GM23338 (cell line): ENCODE data around the gene OR6C2. TPM values are rescaled to one million over a fixed set of nuclear protein-coding genes. Genes with fewer than 3 reads are reported as not detected.
"Not testable (repeated sequence)": the region's sequence is repeated elsewhere in the genome, so short reads cannot be mapped to it uniquely, and the experiment has no call there.

ENCODE experiments used
- ATAC-seq: fragments of 200-7000 bp; cut with Tn5 transposase; 3 replicates; pipeline ENCODE4 v1.9.1; 2020
- DNase-seq: peaks from one replicate; pipeline ENCODE4 v3.0.0-alpha.2; 2015; ENCODE audit warnings: low spot score
- H2AFZ ChIP-seq: fragments of 200-600 bp; sonication (generic); 2 replicates; pipeline ENCODE4 v1.8.0; 2016; ENCODE audit warnings: antibody characterized with exemption, mild to moderate bottlenecking, moderate library complexity
- H3F3A ChIP-seq: fragments of 200-600 bp; sonication (generic); replicated peaks from 2 replicates; pipeline ENCODE4 v1.8.0; 2017; ENCODE audit warnings: antibody characterized with exemption, mixed run types, low read depth
- H3K27ac ChIP-seq: fragments of 200-600 bp; sonication (generic); 2 replicates; pipeline ENCODE4 v1.6.1; 2016; ENCODE audit warnings: low read depth
- H3K27me3 ChIP-seq: fragments of 200-600 bp; sonication (generic); 2 replicates; pipeline ENCODE4 v1.8.0; 2016; ENCODE audit warnings: mild to moderate bottlenecking, mixed run types, moderate library complexity; ENCODE audit not compliant: insufficient read depth
- H3K36me3 ChIP-seq: fragments of 200-600 bp; sonication (generic); 2 replicates; pipeline ENCODE4 v1.8.0; 2016; ENCODE audit warnings: mild to moderate bottlenecking; ENCODE audit not compliant: insufficient read depth
- H3K4me1 ChIP-seq: fragments of 200-600 bp; sonication (generic); 2 replicates; pipeline ENCODE4 v1.8.0; 2016; ENCODE audit warnings: mild to moderate bottlenecking, moderate library complexity; ENCODE audit not compliant: insufficient read depth
- H3K4me2 ChIP-seq: fragments of 200-600 bp; sonication (generic); 2 replicates; pipeline ENCODE4 v1.7.1; 2017; ENCODE audit warnings: mixed run types
- H3K4me3 ChIP-seq: fragments of 200-600 bp; sonication (generic); 2 replicates; pipeline ENCODE4 v1.6.1; 2016; ENCODE audit warnings: mixed run types
- H3K79me2 ChIP-seq: fragments of 200-600 bp; sonication (generic); replicated peaks from 2 replicates; pipeline ENCODE4 v1.8.0; 2017; ENCODE audit warnings: mild to moderate bottlenecking; ENCODE audit not compliant: insufficient read depth
- H3K9me2 ChIP-seq: fragments of 200-600 bp; sonication (generic); 2 replicates; pipeline ENCODE4 v1.8.0; 2017; ENCODE audit not compliant: insufficient read depth
- H4K20me1 ChIP-seq: fragments of 200-600 bp; sonication (generic); replicated peaks from 2 replicates; pipeline ENCODE4 v1.8.0; 2017; ENCODE audit warnings: mild to moderate bottlenecking; ENCODE audit not compliant: insufficient read depth
- H3K27ac Mint-ChIP-seq: 2 replicates; pipeline ENCODE4 v1.8.0; 2020; ENCODE audit warnings: inconsistent platforms, mild to moderate bottlenecking, moderate library complexity, mixed read lengths
- H3K27me3 Mint-ChIP-seq: 3 replicates; pipeline ENCODE4 v1.8.0; 2022; ENCODE audit warnings: low read depth, mild to moderate bottlenecking, moderate library complexity, mixed read lengths, inconsistent platforms; ENCODE audit not compliant: insufficient read depth, poor library complexity
- H3K36me3 Mint-ChIP-seq: 3 replicates; pipeline ENCODE4 v1.8.0; 2021; ENCODE audit warnings: low read depth, mild to moderate bottlenecking, inconsistent platforms, moderate library complexity, mixed read lengths
- H3K4me1 Mint-ChIP-seq: 3 replicates; pipeline ENCODE4 v1.8.0; 2020; ENCODE audit warnings: mild to moderate bottlenecking, inconsistent platforms, mixed read lengths
- H3K4me3 Mint-ChIP-seq: 3 replicates; pipeline ENCODE4 v1.8.0; 2021; ENCODE audit warnings: moderate library complexity, mild to moderate bottlenecking, inconsistent platforms, mixed read lengths
- H3K9me3 Mint-ChIP-seq: 3 replicates; pipeline ENCODE4 v1.8.0; 2020; ENCODE audit warnings: moderate library complexity, mild to moderate bottlenecking, inconsistent platforms, mixed read lengths
- CREB1 ChIP-seq: fragments of 250-450 bp; sonication (Bioruptor Pico); IDR thresholded peaks from 2 replicates; pipeline ENCODE4 v1.5.0; 2020; ENCODE audit warnings: low read depth, mild to moderate bottlenecking, moderate library complexity
- EZH2 ChIP-seq: fragments of 200-600 bp; sonication (generic); IDR thresholded peaks from one replicate; pipeline ENCODE4 v1.8.0; 2017; ENCODE audit warnings: antibody characterized with exemption, mild to moderate bottlenecking, low read depth; ENCODE audit not compliant: unreplicated experiment
- JUNB ChIP-seq: IDR thresholded peaks from one replicate; pipeline ENCODE4 v1.6.1; 2016; ENCODE audit warnings: antibody characterized with exemption; ENCODE audit not compliant: unreplicated experiment
- NANOG ChIP-seq: IDR thresholded peaks from 2 replicates; pipeline ENCODE4 v1.6.1; 2016; ENCODE audit warnings: antibody characterized with exemption, borderline replicate concordance
- POLR2AphosphoS5 ChIP-seq: IDR thresholded peaks from 2 replicates; pipeline ENCODE4 v1.6.1; 2016; ENCODE audit warnings: antibody characterized with exemption, low read depth
- ZNF114 ChIP-seq: fragments of 250-450 bp; sonication (Bioruptor Pico); IDR thresholded peaks from 2 replicates; pipeline ENCODE4 v1.5.0; 2020; ENCODE audit warnings: mild to moderate bottlenecking, moderate library complexity
- polyA plus RNA-seq: library from polyadenylated mRNA; unstranded; fragments of >200 nt; fragmentation: Nextera tagmentation; extraction: Ambion mirVana; gene quantifications from 2 replicates; pipeline ENCODE4 v1.2.1, GENCODE V29; 2016
- total RNA-seq: library from RNA; depleted of rRNA; stranded (reverse); fragments of >200 nt; shearing (Covaris generic); gene quantifications from 2 replicates; pipeline ENCODE4 v1.2.3, GENCODE V29; 2014
- TF ChIP-seq, protein P1 (sequence below): IDR thresholded peaks from 2 replicates; pipeline ENCODE4 v1.6.1; 2016; ENCODE audit warnings: antibody characterized with exemption
- TF ChIP-seq, protein P2 (sequence below): fragments of 250-450 bp; sonication (Bioruptor Pico); IDR thresholded peaks from 2 replicates; pipeline ENCODE4 v1.5.0; 2020; ENCODE audit warnings: mild to moderate bottlenecking, moderate library complexity
- TF ChIP-seq, protein P3 (sequence below): IDR thresholded peaks from one replicate; pipeline ENCODE4 v1.6.1; 2018; ENCODE audit warnings: antibody characterized with exemption; ENCODE audit not compliant: unreplicated experiment

Gene OR6C2
- total and polyA plus RNA-seq, 2 experiments from 2014 or later = not detected

DNA sequence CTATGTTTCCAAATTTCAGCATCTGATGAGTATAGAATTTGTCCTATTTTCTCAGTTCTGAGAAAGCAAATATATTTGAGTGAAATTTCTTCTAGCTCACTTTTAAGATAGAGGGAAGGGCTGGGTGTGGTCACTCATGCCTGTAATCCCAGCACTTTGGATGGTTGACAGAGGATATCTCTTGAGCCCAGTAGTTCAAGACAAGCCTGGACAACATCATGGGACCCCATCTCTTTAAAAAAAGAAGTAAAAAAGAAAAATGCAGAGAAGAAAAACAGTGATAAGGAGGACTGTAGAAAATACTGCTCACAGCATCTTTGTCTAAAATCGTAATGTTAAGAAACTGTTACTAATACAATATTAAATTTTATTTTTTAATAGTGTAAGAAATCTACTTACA, 28.4 kb downstream of the OR6C2 start:
- Histone ChIP-seq H3K9me2 (no peaks in the 10 kb centered on the region), H4K20me1 (no peaks in the 10 kb centered on the region), H3K4me2 (no peak overlapping the region), H3K27me3 (no peaks in the 10 kb centered on the region), H3K36me3 (no peaks in the 10 kb centered on the region), H3K4me1 (peaks cover 7% of the 10 kb centered on the region; the same call in 1 of the 2 replicates), H3K27ac (no peak overlapping the region), H3K4me3 (no peak overlapping the region), H3F3A (no peaks in the 10 kb centered on the region), H3K79me2 (no peaks in the 10 kb centered on the region), H2AFZ (no peak overlapping the region)
- Mint-ChIP-seq H3K36me3 (no peaks in the 10 kb centered on the region), H3K4me1 (peaks cover 13% of the 10 kb centered on the region; the same call in 2 of the 3 replicates), H3K9me3 (no peaks in the 10 kb centered on the region), H3K27me3 (no peaks in the 10 kb centered on the region), H3K4me3 (no peak overlapping the region), H3K27ac (no peak overlapping the region)
- no peak for TF ChIP-seq POLR2AphosphoS5
- TF ChIP-seq ZNF114 (CRISPR knock-in tag) = no peak
- TF ChIP-seq, protein P1, sequence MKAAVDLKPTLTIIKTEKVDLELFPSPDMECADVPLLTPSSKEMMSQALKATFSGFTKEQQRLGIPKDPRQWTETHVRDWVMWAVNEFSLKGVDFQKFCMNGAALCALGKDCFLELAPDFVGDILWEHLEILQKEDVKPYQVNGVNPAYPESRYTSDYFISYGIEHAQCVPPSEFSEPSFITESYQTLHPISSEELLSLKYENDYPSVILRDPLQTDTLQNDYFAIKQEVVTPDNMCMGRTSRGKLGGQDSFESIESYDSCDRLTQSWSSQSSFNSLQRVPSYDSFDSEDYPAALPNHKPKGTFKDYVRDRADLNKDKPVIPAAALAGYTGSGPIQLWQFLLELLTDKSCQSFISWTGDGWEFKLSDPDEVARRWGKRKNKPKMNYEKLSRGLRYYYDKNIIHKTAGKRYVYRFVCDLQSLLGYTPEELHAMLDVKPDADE = no peak
- no peak for TF ChIP-seq NANOG
- TF ChIP-seq EZH2 = no peak
- TF ChIP-seq, protein P2, sequence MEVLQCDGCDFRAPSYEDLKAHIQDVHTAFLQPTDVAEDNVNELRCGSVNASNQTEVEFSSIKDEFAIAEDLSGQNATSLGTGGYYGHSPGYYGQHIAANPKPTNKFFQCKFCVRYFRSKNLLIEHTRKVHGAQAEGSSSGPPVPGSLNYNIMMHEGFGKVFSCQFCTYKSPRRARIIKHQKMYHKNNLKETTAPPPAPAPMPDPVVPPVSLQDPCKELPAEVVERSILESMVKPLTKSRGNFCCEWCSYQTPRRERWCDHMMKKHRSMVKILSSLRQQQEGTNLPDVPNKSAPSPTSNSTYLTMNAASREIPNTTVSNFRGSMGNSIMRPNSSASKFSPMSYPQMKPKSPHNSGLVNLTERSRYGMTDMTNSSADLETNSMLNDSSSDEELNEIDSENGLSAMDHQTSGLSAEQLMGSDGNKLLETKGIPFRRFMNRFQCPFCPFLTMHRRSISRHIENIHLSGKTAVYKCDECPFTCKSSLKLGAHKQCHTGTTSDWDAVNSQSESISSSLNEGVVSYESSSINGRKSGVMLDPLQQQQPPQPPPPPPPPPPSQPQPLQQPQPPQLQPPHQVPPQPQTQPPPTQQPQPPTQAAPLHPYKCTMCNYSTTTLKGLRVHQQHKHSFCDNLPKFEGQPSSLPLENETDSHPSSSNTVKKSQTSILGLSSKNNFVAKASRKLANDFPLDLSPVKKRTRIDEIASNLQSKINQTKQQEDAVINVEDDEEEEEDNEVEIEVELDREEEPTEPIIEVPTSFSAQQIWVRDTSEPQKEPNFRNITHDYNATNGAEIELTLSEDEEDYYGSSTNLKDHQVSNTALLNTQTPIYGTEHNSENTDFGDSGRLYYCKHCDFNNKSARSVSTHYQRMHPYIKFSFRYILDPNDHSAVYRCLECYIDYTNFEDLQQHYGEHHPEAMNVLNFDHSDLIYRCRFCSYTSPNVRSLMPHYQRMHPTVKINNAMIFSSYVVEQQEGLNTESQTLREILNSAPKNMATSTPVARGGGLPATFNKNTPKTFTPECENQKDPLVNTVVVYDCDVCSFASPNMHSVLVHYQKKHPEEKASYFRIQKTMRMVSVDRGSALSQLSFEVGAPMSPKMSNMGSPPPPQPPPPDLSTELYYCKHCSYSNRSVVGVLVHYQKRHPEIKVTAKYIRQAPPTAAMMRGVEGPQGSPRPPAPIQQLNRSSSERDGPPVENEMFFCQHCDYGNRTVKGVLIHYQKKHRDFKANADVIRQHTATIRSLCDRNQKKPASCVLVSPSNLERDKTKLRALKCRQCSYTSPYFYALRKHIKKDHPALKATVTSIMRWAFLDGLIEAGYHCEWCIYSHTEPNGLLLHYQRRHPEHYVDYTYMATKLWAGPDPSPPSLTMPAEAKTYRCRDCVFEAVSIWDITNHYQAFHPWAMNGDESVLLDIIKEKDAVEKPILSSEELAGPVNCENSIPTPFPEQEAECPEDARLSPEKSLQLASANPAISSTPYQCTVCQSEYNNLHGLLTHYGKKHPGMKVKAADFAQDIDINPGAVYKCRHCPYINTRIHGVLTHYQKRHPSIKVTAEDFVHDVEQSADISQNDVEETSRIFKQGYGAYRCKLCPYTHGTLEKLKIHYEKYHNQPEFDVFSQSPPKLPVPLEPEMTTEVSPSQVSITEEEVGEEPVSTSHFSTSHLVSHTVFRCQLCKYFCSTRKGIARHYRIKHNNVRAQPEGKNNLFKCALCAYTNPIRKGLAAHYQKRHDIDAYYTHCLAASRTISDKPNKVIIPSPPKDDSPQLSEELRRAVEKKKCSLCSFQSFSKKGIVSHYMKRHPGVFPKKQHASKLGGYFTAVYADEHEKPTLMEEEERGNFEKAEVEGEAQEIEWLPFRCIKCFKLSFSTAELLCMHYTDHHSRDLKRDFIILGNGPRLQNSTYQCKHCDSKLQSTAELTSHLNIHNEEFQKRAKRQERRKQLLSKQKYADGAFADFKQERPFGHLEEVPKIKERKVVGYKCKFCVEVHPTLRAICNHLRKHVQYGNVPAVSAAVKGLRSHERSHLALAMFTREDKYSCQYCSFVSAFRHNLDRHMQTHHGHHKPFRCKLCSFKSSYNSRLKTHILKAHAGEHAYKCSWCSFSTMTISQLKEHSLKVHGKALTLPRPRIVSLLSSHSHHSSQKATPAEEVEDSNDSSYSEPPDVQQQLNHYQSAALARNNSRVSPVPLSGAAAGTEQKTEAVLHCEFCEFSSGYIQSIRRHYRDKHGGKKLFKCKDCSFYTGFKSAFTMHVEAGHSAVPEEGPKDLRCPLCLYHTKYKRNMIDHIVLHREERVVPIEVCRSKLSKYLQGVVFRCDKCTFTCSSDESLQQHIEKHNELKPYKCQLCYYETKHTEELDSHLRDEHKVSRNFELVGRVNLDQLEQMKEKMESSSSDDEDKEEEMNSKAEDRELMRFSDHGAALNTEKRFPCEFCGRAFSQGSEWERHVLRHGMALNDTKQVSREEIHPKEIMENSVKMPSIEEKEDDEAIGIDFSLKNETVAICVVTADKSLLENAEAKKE (CRISPR knock-in tag) = no peak
- TF ChIP-seq, protein P3, sequence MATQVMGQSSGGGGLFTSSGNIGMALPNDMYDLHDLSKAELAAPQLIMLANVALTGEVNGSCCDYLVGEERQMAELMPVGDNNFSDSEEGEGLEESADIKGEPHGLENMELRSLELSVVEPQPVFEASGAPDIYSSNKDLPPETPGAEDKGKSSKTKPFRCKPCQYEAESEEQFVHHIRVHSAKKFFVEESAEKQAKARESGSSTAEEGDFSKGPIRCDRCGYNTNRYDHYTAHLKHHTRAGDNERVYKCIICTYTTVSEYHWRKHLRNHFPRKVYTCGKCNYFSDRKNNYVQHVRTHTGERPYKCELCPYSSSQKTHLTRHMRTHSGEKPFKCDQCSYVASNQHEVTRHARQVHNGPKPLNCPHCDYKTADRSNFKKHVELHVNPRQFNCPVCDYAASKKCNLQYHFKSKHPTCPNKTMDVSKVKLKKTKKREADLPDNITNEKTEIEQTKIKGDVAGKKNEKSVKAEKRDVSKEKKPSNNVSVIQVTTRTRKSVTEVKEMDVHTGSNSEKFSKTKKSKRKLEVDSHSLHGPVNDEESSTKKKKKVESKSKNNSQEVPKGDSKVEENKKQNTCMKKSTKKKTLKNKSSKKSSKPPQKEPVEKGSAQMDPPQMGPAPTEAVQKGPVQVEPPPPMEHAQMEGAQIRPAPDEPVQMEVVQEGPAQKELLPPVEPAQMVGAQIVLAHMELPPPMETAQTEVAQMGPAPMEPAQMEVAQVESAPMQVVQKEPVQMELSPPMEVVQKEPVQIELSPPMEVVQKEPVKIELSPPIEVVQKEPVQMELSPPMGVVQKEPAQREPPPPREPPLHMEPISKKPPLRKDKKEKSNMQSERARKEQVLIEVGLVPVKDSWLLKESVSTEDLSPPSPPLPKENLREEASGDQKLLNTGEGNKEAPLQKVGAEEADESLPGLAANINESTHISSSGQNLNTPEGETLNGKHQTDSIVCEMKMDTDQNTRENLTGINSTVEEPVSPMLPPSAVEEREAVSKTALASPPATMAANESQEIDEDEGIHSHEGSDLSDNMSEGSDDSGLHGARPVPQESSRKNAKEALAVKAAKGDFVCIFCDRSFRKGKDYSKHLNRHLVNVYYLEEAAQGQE = no peak
- no peak for TF ChIP-seq CREB1 (CRISPR knock-in tag)
- no peak for TF ChIP-seq JUNB
- DNase-seq (no peak), ATAC-seq (no peak)

DNA sequence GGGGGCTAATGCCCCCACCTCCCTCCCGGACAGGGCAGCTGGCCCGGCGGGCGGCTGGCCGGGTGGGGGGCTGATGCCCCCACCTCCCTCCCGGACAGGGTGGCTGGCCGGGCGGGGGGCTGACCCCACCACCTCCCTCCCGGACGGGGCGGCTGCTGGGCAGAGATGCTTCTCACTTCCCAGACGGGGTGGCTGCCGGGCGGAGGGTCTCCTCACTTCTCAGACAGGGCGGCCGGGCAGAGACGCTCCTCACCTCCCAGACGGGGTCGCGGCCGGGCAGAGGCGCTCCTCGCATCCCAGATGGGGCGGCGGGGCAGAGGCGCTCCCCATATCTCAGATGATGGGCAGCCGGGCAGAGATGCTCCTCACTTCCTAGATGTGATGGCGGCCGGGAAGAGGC, 35.3 kb downstream of the OR6C2 start:
- H4K20me1 ChIP-seq, H3K9me3 Mint-ChIP-seq, DNase-seq, H3K27ac Mint-ChIP-seq, H3K4me2 ChIP-seq, H3K27me3 ChIP-seq, H3K4me3 ChIP-seq, H2AFZ ChIP-seq, H3K9me2 ChIP-seq, H3K36me3 Mint-ChIP-seq, H3F3A ChIP-seq, H3K79me2 ChIP-seq, H3K27me3 Mint-ChIP-seq, H3K27ac ChIP-seq, ATAC-seq, H3K36me3 ChIP-seq, H3K4me1 ChIP-seq, H3K4me3 Mint-ChIP-seq: not testable (repeated sequence)
- H3K4me1 Mint-ChIP-seq = peaks cover 12% of the 10 kb centered on the region
